IMR-90 (cell line): ENCODE results near the gene SRGAP3. TPM values are rescaled to one million over a fixed set of nuclear protein-coding genes. Genes with fewer than 3 reads are reported as not detected.

Experiments
- ATAC-seq: fragments of 200-7000 bp; cut with Tn5 transposase; 2 replicates; pipeline ENCODE4 v1.9.1; 2020; ENCODE audit warnings: low read depth, mild to moderate bottlenecking, moderate library complexity
- BruUV-seq: library from RNA; stranded (reverse); fragments of 400-500 nt; replicated peaks from 2 replicates; lab custom pipeline; 2021; lab: Mats Ljungman, UMichigan
- CTCF ChIA-PET: fragments of 300-600 bp; formaldehyde crosslinking; extraction: SDS; loops from one replicate; lab custom pipeline; 2021; ENCODE audit warnings: antibody characterized with exemption; lab: Yijun Ruan, JAX
- POLR2A ChIA-PET: fragments of 300-600 bp; sonication (Branson Sonifier 250); formaldehyde crosslinking; loops from one replicate; lab custom pipeline; 2022; ENCODE audit warnings: antibody characterized with exemption; ENCODE audit not compliant: unreplicated experiment; lab: Charles Lee
- DNase-seq: peaks from one replicate; pipeline ENCODE4 v3.0.0; 2013
- H2AFZ ChIP-seq: replicated peaks from 2 replicates; pipeline ENCODE3; 2013; ENCODE audit warnings: low read length, mild to moderate bottlenecking; ENCODE audit not compliant: poor library complexity
- H2AK5ac ChIP-seq: 2 replicates; pipeline ENCODE4 v1.6.1; 2013; ENCODE audit warnings: low read depth, low read length, inconsistent platforms
- H2AK9ac ChIP-seq: replicated peaks from 2 replicates; pipeline ENCODE3; 2013; ENCODE audit warnings: mild to moderate bottlenecking, low read depth, low read length, moderate library complexity; ENCODE audit not compliant: poor library complexity
- H2BK120ac ChIP-seq: 2 replicates; pipeline ENCODE4 v1.6.1; 2013; ENCODE audit warnings: low read depth, low read length, inconsistent platforms
- H2BK15ac ChIP-seq: 3 replicates; pipeline ENCODE4 v1.6.1; 2013; ENCODE audit warnings: low read depth, low read length, inconsistent platforms
- H2BK20ac ChIP-seq: 2 replicates; pipeline ENCODE4 v1.6.1; 2013; ENCODE audit warnings: low read depth, mild to moderate bottlenecking, inconsistent platforms, low read length, moderate library complexity
- H2BK5ac ChIP-seq: 2 replicates; pipeline ENCODE4 v1.6.1; 2013; ENCODE audit warnings: mild to moderate bottlenecking, low read depth, low read length, inconsistent platforms; ENCODE audit not compliant: poor library complexity, severe bottlenecking
- H3K14ac ChIP-seq: replicated peaks from 2 replicates; pipeline ENCODE4 v1.6.1; 2013; ENCODE audit warnings: low read depth, low read length, inconsistent platforms
- H3K18ac ChIP-seq: 2 replicates; pipeline ENCODE4 v1.6.1; 2013; ENCODE audit warnings: low read depth, low read length, control low read depth
- H3K23ac ChIP-seq: 2 replicates; pipeline ENCODE4 v1.6.1; 2013; ENCODE audit warnings: low read depth, low read length, inconsistent platforms
- H3K27ac ChIP-seq: 2 replicates; pipeline ENCODE4 v1.5.1; 2013; ENCODE audit warnings: mild to moderate bottlenecking, control low read depth, low read length; ENCODE audit not compliant: insufficient read depth
- H3K27me3 ChIP-seq: 2 replicates; pipeline ENCODE4 v1.6.1; 2013; ENCODE audit warnings: low read length; ENCODE audit not compliant: control insufficient read depth, insufficient read depth
- H3K36me3 ChIP-seq: 2 replicates; pipeline ENCODE4 v1.6.1; 2013; ENCODE audit warnings: low read length, mixed read lengths; ENCODE audit not compliant: control insufficient read depth, insufficient read depth
- H3K4ac ChIP-seq: 2 replicates; pipeline ENCODE4 v1.6.1; 2013; ENCODE audit warnings: low read depth, low read length, inconsistent platforms
- H3K4me1 ChIP-seq: 2 replicates; pipeline ENCODE4 v1.6.1; 2013; ENCODE audit warnings: low read length, mixed read lengths; ENCODE audit not compliant: control insufficient read depth, insufficient read depth
- H3K4me2 ChIP-seq: 2 replicates; pipeline ENCODE4 v1.6.1; 2013; ENCODE audit warnings: low read depth, mild to moderate bottlenecking, control low read depth, low read length, moderate library complexity
- H3K4me3 ChIP-seq: 2 replicates; pipeline ENCODE4 v1.5.1; 2013; ENCODE audit warnings: low read depth, mild to moderate bottlenecking, control low read depth, low read length, moderate library complexity; ENCODE audit not compliant: insufficient read depth
- H3K56ac ChIP-seq: 2 replicates; pipeline ENCODE4 v1.6.1; 2013; ENCODE audit warnings: low read length, inconsistent platforms; ENCODE audit not compliant: insufficient read depth; ENCODE audit errors: extremely low read depth
- H3K79me1 ChIP-seq, 2 experiments: 2 replicates each; pipeline ENCODE4 v1.6.1; 2013; ENCODE audit warnings: low read length in 2 of 2, inconsistent platforms in 1 of 2, low read depth in 1 of 2
- H3K9ac ChIP-seq: 2 replicates; pipeline ENCODE4 v1.6.1; 2013; ENCODE audit warnings: low read depth, low read length, control low read depth
- H3K9me1 ChIP-seq: 2 replicates; pipeline ENCODE4 v1.6.1; 2013; ENCODE audit warnings: low read length, inconsistent platforms; ENCODE audit not compliant: insufficient read depth
- H3K9me3 ChIP-seq: 2 replicates; pipeline ENCODE4 v1.6.1; 2013; ENCODE audit warnings: low read length; ENCODE audit not compliant: control insufficient read depth, insufficient read depth
- H4K20me1 ChIP-seq: 2 replicates; pipeline ENCODE4 v1.6.1; 2013; ENCODE audit warnings: low read length, inconsistent platforms; ENCODE audit not compliant: insufficient read depth
- H4K5ac ChIP-seq: 2 replicates; pipeline ENCODE4 v1.6.1; 2013; ENCODE audit warnings: mild to moderate bottlenecking, low read depth, low read length, control low read depth
- H4K8ac ChIP-seq, 2 experiments: 2 replicates each; pipeline ENCODE4 v1.6.1; 2013; ENCODE audit warnings: low read depth in 2 of 2, low read length in 2 of 2, control low read depth in 1 of 2, inconsistent platforms in 1 of 2
- H4K91ac ChIP-seq: 2 replicates; pipeline ENCODE4 v1.6.1; 2013; ENCODE audit warnings: low read depth, low read length, inconsistent platforms; ENCODE audit not compliant: insufficient read depth
- BHLHE40 ChIP-seq: fragments of 150-350 bp; IDR thresholded peaks from 2 replicates; pipeline ENCODE4 v1.6.1; 2016; ENCODE audit warnings: mild to moderate bottlenecking, low read depth, low read length
- CHD1 ChIP-seq: IDR thresholded peaks from 2 replicates; pipeline ENCODE4 v1.6.1; 2012; ENCODE audit warnings: low read depth, low read length, improper control_type of control experiment
- CTCF ChIP-seq: conservative IDR thresholded peaks from 2 replicates; pipeline ENCODE4 v1.5.1; 2012; ENCODE audit warnings: mild to moderate bottlenecking, low read depth, low read length, improper control_type of control experiment
- FOS ChIP-seq: fragments of 150-350 bp; IDR thresholded peaks from 2 replicates; pipeline ENCODE4 v1.6.1; 2016; ENCODE audit warnings: low read depth, low read length
- MAFK ChIP-seq: IDR thresholded peaks from 2 replicates; pipeline ENCODE4 v1.6.1; 2012; ENCODE audit warnings: low read depth, low read length, improper control_type of control experiment
- MAZ ChIP-seq: IDR thresholded peaks from 2 replicates; pipeline ENCODE4 v1.6.1; 2012; ENCODE audit warnings: low read depth, mild to moderate bottlenecking, low read length, improper control_type of control experiment, moderate library complexity, borderline replicate concordance
- MXI1 ChIP-seq: IDR thresholded peaks from 2 replicates; pipeline ENCODE4 v1.6.1; 2012; ENCODE audit warnings: low read depth, mild to moderate bottlenecking, low read length, moderate library complexity, borderline replicate concordance
- NFE2L2 ChIP-seq: fragments of 150-350 bp; IDR thresholded peaks from 2 replicates; pipeline ENCODE4 v1.6.1; 2016; ENCODE audit warnings: low read depth, mild to moderate bottlenecking, low read length
- POLR2A ChIP-seq: IDR thresholded peaks from 2 replicates; pipeline ENCODE4 v1.6.1; 2012; ENCODE audit warnings: mild to moderate bottlenecking, low read depth, low read length
- RAD21 ChIP-seq: IDR thresholded peaks from 2 replicates; pipeline ENCODE4 v1.6.1; 2012; ENCODE audit warnings: low read length, improper control_type of control experiment
- RCOR1 ChIP-seq: IDR thresholded peaks from 2 replicates; pipeline ENCODE4 v1.6.1; 2012; ENCODE audit warnings: mild to moderate bottlenecking, low read length, improper control_type of control experiment; ENCODE audit not compliant: insufficient replicate concordance
- RFX5 ChIP-seq: IDR thresholded peaks from 2 replicates; pipeline ENCODE4 v1.8.0; 2012; ENCODE audit warnings: low read depth, mild to moderate bottlenecking, low read length, moderate library complexity
- SMC3 ChIP-seq: fragments of 150-350 bp; IDR thresholded peaks from 2 replicates; pipeline ENCODE4 v1.6.1; 2016; ENCODE audit warnings: low read depth, mild to moderate bottlenecking, antibody characterized with exemption, low read length, moderate library complexity
- USF2 ChIP-seq: fragments of 150-350 bp; IDR thresholded peaks from 2 replicates; pipeline ENCODE4 v1.6.1; 2017; ENCODE audit warnings: mild to moderate bottlenecking, antibody characterized with exemption, low read length, low read depth
- WGBS, 2 experiments: methylation state at CpG; one replicate each; pipeline versions ENCODE4 v1.1.5 to v1.1.7; 2013; ENCODE audit warnings: missing lambda C conversion rate in 2 of 2; ENCODE audit not compliant: insufficient read length in 1 of 2; ENCODE audit errors: extremely low coverage in 2 of 2; 5-methylcytosine and 5-hydroxymethylcytosine counted together
- dilution Hi-C: fragments of 300-500 bp; cut with HindIII; formaldehyde crosslinking; loops from one replicate; pipeline ENCODE4 v1.14.3; 2018; ENCODE audit warnings: low sequenced_read_pairs; ENCODE audit not compliant: unreplicated experiment
- in situ Hi-C: fragments of 300-500 bp; cut with MboI; formaldehyde crosslinking; loops from 3 replicates; pipeline ENCODE4 v1.14.3; 2019; ENCODE audit warnings: low sequenced_read_pairs, inconsistent platforms, mixed read lengths
- intact Hi-C: fragments of 100-400 bp; cut with micrococcal nuclease; formaldehyde crosslinking; loops from 2 replicates; pipeline ENCODE4 v1.10.0; 2022
- polyA plus RNA-seq, 3 experiments: library from polyadenylated mRNA; depleted of rRNA; stranded (reverse); fragments of >200 nt; gene quantifications; 2 replicates each; pipeline ENCODE4 v1.2.3, GENCODE V29; 2012; ENCODE audit warnings: low replicate concordance in 1 of 3
- total RNA-seq: library from RNA; depleted of rRNA; stranded (reverse); fragments of >200 nt; gene quantifications from 2 replicates; pipeline ENCODE4 v1.2.3, GENCODE V29; 2012
- TF ChIP-seq, protein P1 (sequence below): fragments of 150-350 bp; IDR thresholded peaks from 2 replicates; pipeline ENCODE4 v1.6.1; 2016; ENCODE audit warnings: low read depth, mild to moderate bottlenecking, low read length, moderate library complexity, borderline replicate concordance

SRGAP3 gene
- total and polyA plus RNA-seq, 2 of the 4 experiments (the other 2 are of a cell fraction): 0.68 to 1.4 TPM

DNA sequence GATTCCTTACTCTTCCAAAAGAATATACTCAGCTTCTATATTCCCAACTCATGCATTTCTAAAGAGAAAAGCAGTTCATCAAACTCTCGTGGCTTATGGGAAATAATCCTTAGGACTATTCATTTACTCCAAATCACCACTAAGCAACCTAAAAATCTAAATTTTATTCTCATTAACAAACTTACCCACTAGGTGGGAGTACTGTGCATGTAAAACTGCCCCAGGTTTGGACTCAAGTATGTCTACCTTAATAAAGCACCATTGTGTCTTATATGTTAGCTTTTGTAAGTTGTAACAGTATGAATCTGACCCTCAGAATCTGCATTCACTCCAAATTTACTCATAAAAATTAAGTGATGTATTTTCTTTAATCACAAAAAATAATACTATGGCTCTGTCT lies 311.4 kb downstream of the SRGAP3 start:
- peak overlapping the region; percentile 84 for H2BK120ac ChIP-seq
- H2AK5ac ChIP-seq: no peak overlapping the region
- peak overlapping the region; percentile 67 to 68 for H4K8ac ChIP-seq
- no peak overlapping the region for H2AFZ ChIP-seq
- dilution Hi-C loops (no loop called here), intact Hi-C loops (no loop called here), in situ Hi-C loops (no loop called here)
- H3K18ac ChIP-seq: peak overlapping the region; percentile 75; the same call in 1 of the 2 replicates
- no peak overlapping the region for H3K4me2 ChIP-seq
- H3K4ac ChIP-seq: peak overlapping the region; percentile 65; the same call in 1 of the 2 replicates
- H3K4me3 ChIP-seq: no peak overlapping the region
- peaks cover 5% of the 10 kb centered on the region for H3K36me3 ChIP-seq
- BruUV-seq: no TSS peak
- H2BK15ac ChIP-seq: peak overlapping the region; percentile 3; the same call in 1 of the 3 replicates
- H3K9me1 ChIP-seq: 0 out of 2 replicates have a peak, but pooled peaks cover 2% of the 10 kb centered on the region
- POLR2A ChIA-PET: no interaction called here
- peak overlapping the region; percentile 78 for H2BK20ac ChIP-seq
- peak overlapping the region; percentile 71; the same call in 1 of the 2 replicates for H3K56ac ChIP-seq
- peak overlapping the region; percentile 86 for H2BK5ac ChIP-seq
- WGBS, 2 experiments: no CpG with 5 or more reads among the region's 1 CpG
- H3K9me3 ChIP-seq: no peaks in the 10 kb centered on the region; the same call in 1 of the 2 replicates
- peak overlapping the region; percentile 76; the same call in 1 of the 2 replicates for H4K91ac ChIP-seq
- H3K23ac ChIP-seq: peak overlapping the region; percentile 25; the same call in 1 of the 2 replicates
- H3K27ac ChIP-seq: no peak overlapping the region
- H3K27me3 ChIP-seq: no peaks in the 10 kb centered on the region
- ATAC-seq: peak; percentile 62
- CTCF ChIA-PET: interaction anchor here (0.6 to 1.5 kb wide), 5 partner anchors 8 to 72 kb away, joined by 3 to 8 read pairs (median 3); no protein-coding TSS in a partner anchor
- peak; percentile 59 for DNase-seq
- peak overlapping the region; percentile 18; the same call in 1 of the 2 replicates for H3K9ac ChIP-seq
- H2AK9ac ChIP-seq: no peak overlapping the region
- H3K79me1 ChIP-seq: peaks cover 4 to 9% of the 10 kb centered on the region in 2 experiments; a peak in 3 of 4 replicates
- no peaks in the 10 kb centered on the region for H4K20me1 ChIP-seq
- peak overlapping the region; percentile 32; the same call in 1 of the 2 replicates for H3K14ac ChIP-seq
- H3K4me1 ChIP-seq: peaks cover 11% of the 10 kb centered on the region; the same call in 1 of the 2 replicates
- peak overlapping the region; percentile 47; the same call in 1 of the 2 replicates for H4K5ac ChIP-seq
- TF ChIP-seq RCOR1 (no peak), FOS (no peak), RFX5 (no peak), SMC3 (peak; percentile 25; the same call in 1 of the 2 replicates), RAD21 (peak; percentile 51), POLR2A (no peak), BHLHE40 (no peak), CTCF (peak; percentile 50), MXI1 (no peak), CHD1 (no peak), MAFK (no peak), NFE2L2 (no peak), MAZ (no peak), USF2 (no peak)
- TF ChIP-seq, protein P1, sequence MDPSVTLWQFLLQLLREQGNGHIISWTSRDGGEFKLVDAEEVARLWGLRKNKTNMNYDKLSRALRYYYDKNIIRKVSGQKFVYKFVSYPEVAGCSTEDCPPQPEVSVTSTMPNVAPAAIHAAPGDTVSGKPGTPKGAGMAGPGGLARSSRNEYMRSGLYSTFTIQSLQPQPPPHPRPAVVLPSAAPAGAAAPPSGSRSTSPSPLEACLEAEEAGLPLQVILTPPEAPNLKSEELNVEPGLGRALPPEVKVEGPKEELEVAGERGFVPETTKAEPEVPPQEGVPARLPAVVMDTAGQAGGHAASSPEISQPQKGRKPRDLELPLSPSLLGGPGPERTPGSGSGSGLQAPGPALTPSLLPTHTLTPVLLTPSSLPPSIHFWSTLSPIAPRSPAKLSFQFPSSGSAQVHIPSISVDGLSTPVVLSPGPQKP: no peak
